Omental fat pad (tissue), 4 donors: ENCODE data around the gene GAB3. TPM values are rescaled to one million over a fixed set of nuclear protein-coding genes. Genes with fewer than 3 reads are reported as not detected.

ENCODE experiments used
- ATAC-seq: fragments of 150-250 bp; one replicate; pipeline ENCODE4 v1.9.1; 2016; ENCODE audit warnings: mild to moderate bottlenecking, moderate library complexity; ENCODE audit not compliant: low FRiP score
- DNase-seq: peaks from one replicate; pipeline ENCODE4 v3.0.0-alpha.2; 2019; ENCODE audit warnings: low spot score
- CTCF ChIP-seq, 3 donors: fragments of 450-650 bp; IDR thresholded peaks; one replicate each; pipeline ENCODE4 v1.5.1; 2016 to 2017; ENCODE audit warnings: antibody characterized with exemption in 3 of 3, mild to moderate bottlenecking in 3 of 3, moderate library complexity in 2 of 3
- total RNA-seq, 4 donors: library from RNA; depleted of rRNA; stranded (reverse); fragments of >200 nt; gene quantifications; one replicate each; pipeline ENCODE4 v1.1.0, GENCODE V29; 2016

Gene GAB3
- 10 to 100 TPM in 3 of 4 donors, 1 to 10 TPM in 1; 4.7 to 22.5 (median 14.8) TPM for total RNA-seq

GRCh38 chrX:154750301-154751202 lies at the start of gene GAB3:
Gene GAB3, minus strand, starts transcription at chrX:154751077. Its CDS starts 52 bp downstream, at chrX:154751025.
- DNase-seq (no peak), ATAC-seq (peak; percentile 61)
- no peak for TF ChIP-seq CTCF (IDR thresholded peaks at IDR 0.05)

- ATAC-seq (peak; percentile 25), DNase-seq (no peak)
- no peak for TF ChIP-seq CTCF (IDR thresholded peaks at IDR 0.05)
Measured at GRCh38 chrX:154799556-154800348, 48.9 kb upstream of the GAB3 start.

- no peak for DNase-seq
- no peak for ATAC-seq
- TF ChIP-seq CTCF (IDR thresholded peaks at IDR 0.05): no peak
Measured at GRCh38 chrX:154797006-154797405, 46.1 kb upstream of the GAB3 start.

GRCh38 chrX:154795016-154795415 lies 44.1 kb upstream of the GAB3 start:
- no peak for TF ChIP-seq CTCF (IDR thresholded peaks at IDR 0.05)
- no peak for ATAC-seq

GRCh38 chrX:154793084-154793795 lies 42.4 kb upstream of the GAB3 start:
- ATAC-seq (no peak), DNase-seq (no peak)
- no peak for TF ChIP-seq CTCF (IDR thresholded peaks at IDR 0.05)

More at GRCh38 chrX:154795016-154795415, 44.1 kb upstream of the GAB3 start:
- no peak for DNase-seq

- ATAC-seq (no peak), DNase-seq (no peak)
- no peak for TF ChIP-seq CTCF (IDR thresholded peaks at IDR 0.05)
Measured at GRCh38 chrX:154791939-154792338, 41.1 kb upstream of the GAB3 start.
